K562 (cell line): Measurements from ENCODE around the gene EFHB. TPM values are rescaled to one million over a fixed set of nuclear protein-coding genes. Genes with fewer than 3 reads are reported as not detected.

ENCODE experiments used
- ARID1B ChIP-seq: fragments of 450-650 bp; IDR thresholded peaks from 2 replicates; pipeline ENCODE4 v1.6.1; 2016; ENCODE audit warnings: antibody characterized with exemption, mild to moderate bottlenecking, inconsistent platforms
- CBFA2T3 ChIP-seq: fragments of 450-650 bp; IDR thresholded peaks from 2 replicates; pipeline ENCODE4 v1.6.1; 2017
- DLX4 ChIP-seq: fragments of 250-450 bp; sonication (Bioruptor Pico); IDR thresholded peaks from 2 replicates; pipeline ENCODE4 v1.6.1; 2021; ENCODE audit warnings: mild to moderate bottlenecking
- ELF2 ChIP-seq: fragments of 250-450 bp; sonication (Bioruptor Pico); IDR thresholded peaks from 2 replicates; pipeline ENCODE4 v1.5.0; 2021; ENCODE audit warnings: mild to moderate bottlenecking
- HES1 ChIP-seq: fragments of 450-650 bp; IDR thresholded peaks from 2 replicates; pipeline ENCODE4 v1.6.1; 2016; ENCODE audit warnings: low read depth, mild to moderate bottlenecking, moderate library complexity
- HIVEP1 ChIP-seq: fragments of 250-450 bp; sonication (Bioruptor Pico); IDR thresholded peaks from 2 replicates; pipeline ENCODE4 v1.4.0; 2020; ENCODE audit warnings: mild to moderate bottlenecking
- KAT7 ChIP-seq: sonication (generic); formaldehyde crosslinking; IDR thresholded peaks from 2 replicates; pipeline ENCODE4 v1.8.0; 2022; ENCODE audit warnings: missing genetic modification reagents, mild to moderate bottlenecking, borderline replicate concordance
- KLF13 ChIP-seq: fragments of 450-650 bp; IDR thresholded peaks from 2 replicates; pipeline ENCODE4 v1.6.1; 2016; ENCODE audit warnings: missing genetic modification characterization, low read depth, mild to moderate bottlenecking, missing compliant biosample characterization, moderate library complexity, borderline replicate concordance
- KLF6 ChIP-seq: fragments of 250-450 bp; sonication (Bioruptor Pico); IDR thresholded peaks from 2 replicates; pipeline ENCODE4 v1.4.0; 2020; ENCODE audit warnings: mild to moderate bottlenecking, moderate library complexity, borderline replicate concordance
- MBD2 ChIP-seq: sonication (generic); IDR thresholded peaks from 2 replicates; pipeline ENCODE4 v1.6.1; 2016; ENCODE audit warnings: low read depth, borderline replicate concordance
- NBN ChIP-seq: fragments of 450-650 bp; IDR thresholded peaks from 2 replicates; pipeline ENCODE4 v1.6.1; 2016; ENCODE audit warnings: low read depth, mild to moderate bottlenecking
- POLR3G ChIP-seq: IDR thresholded peaks from 2 replicates; pipeline ENCODE4 v1.6.1; 2011; ENCODE audit not compliant: insufficient read length, insufficient replicate concordance; ENCODE audit errors: extremely low read depth
- PRMT5 ChIP-seq: sonication (generic); formaldehyde crosslinking; IDR thresholded peaks from 2 replicates; pipeline ENCODE4 v1.5.0; 2020; ENCODE audit warnings: missing genetic modification reagents
- PTTG1 ChIP-seq: fragments of 450-650 bp; IDR thresholded peaks from 2 replicates; pipeline ENCODE4 v1.6.1; 2016; ENCODE audit warnings: low read depth, mild to moderate bottlenecking, missing genetic modification characterization, missing compliant biosample characterization
- RBM14 ChIP-seq: fragments of 200-400 bp; formaldehyde crosslinking; IDR thresholded peaks from 2 replicates; pipeline ENCODE4 v1.6.1; 2018; ENCODE audit warnings: low read depth, mild to moderate bottlenecking, low read length, moderate library complexity, borderline replicate concordance; ENCODE audit not compliant: insufficient read depth
- SAFB ChIP-seq: fragments of 200-400 bp; formaldehyde crosslinking; IDR thresholded peaks from 2 replicates; pipeline ENCODE4 v1.6.1; 2017; ENCODE audit warnings: low read depth, low read length, borderline replicate concordance
- TBL1XR1 ChIP-seq, 2 experiments: IDR thresholded peaks; 2 replicates each; pipeline ENCODE4 v1.6.1; 2012; ENCODE audit warnings: improper control_type of control experiment in 2 of 2, low read length in 2 of 2, mild to moderate bottlenecking in 1 of 2
- TFAP4 ChIP-seq: sonication (generic); formaldehyde crosslinking; IDR thresholded peaks from 2 replicates; pipeline ENCODE4 v1.8.0; 2022; ENCODE audit warnings: missing genetic modification reagents, mild to moderate bottlenecking, moderate library complexity, borderline replicate concordance
- ZNF134 ChIP-seq: fragments of 250-450 bp; sonication (Bioruptor Pico); conservative IDR thresholded peaks from 2 replicates; pipeline ENCODE4 v1.4.0; 2020
- ZNF174 ChIP-seq: fragments of 250-450 bp; sonication (Bioruptor Pico); IDR thresholded peaks from 2 replicates; pipeline ENCODE4 v1.4.0; 2020; ENCODE audit warnings: mild to moderate bottlenecking
- ZNF175 ChIP-seq: fragments of 200-800 bp; sonication (Bioruptor generic); IDR thresholded peaks from 2 replicates; pipeline ENCODE4 v1.6.1; 2016; ENCODE audit warnings: low read depth, mild to moderate bottlenecking, missing genetic modification characterization, missing compliant biosample characterization
- ZNF217 ChIP-seq: sonication (generic); formaldehyde crosslinking; IDR thresholded peaks from 2 replicates; pipeline ENCODE4 v1.8.0; 2022; ENCODE audit warnings: mild to moderate bottlenecking, missing genetic modification reagents
- ZNF282 ChIP-seq: sonication (generic); formaldehyde crosslinking; IDR thresholded peaks from 2 replicates; pipeline ENCODE4 v1.8.1; 2023; ENCODE audit warnings: missing genetic modification reagents
- ZNF324 ChIP-seq: fragments of 250-450 bp; sonication (Bioruptor Pico); IDR thresholded peaks from 2 replicates; pipeline ENCODE4 v1.4.0; 2020; ENCODE audit warnings: mild to moderate bottlenecking
- ZNF561 ChIP-seq: fragments of 450-650 bp; formaldehyde crosslinking; conservative IDR thresholded peaks from 2 replicates; pipeline ENCODE4 v1.4.0; 2020; ENCODE audit warnings: mild to moderate bottlenecking, moderate library complexity
- ZNF668 ChIP-seq: fragments of 250-450 bp; sonication (Bioruptor Pico); IDR thresholded peaks from 2 replicates; pipeline ENCODE4 v1.8.0; 2022; ENCODE audit warnings: mild to moderate bottlenecking, inconsistent platforms
- polyA plus RNA-seq, 8 experiments: library from polyadenylated mRNA; depleted of rRNA in 4 of 8; stranded (reverse) in 5 of 8; unstranded in 3 of 8; fragments of >200 nt; fragmentation: Nextera tagmentation in 2 of 8; fragmentation: Illumina TruSeq in 1 of 8; extraction: Ambion mirVana in 2 of 8; extraction: Trizol in 1 of 8; gene quantifications; 2 replicates each; pipeline versions ENCODE4 v1.2.1 to v1.2.3, GENCODE V29; 2011 to 2014; ENCODE audit warnings: inconsistent platforms in 1 of 8, missing spikeins in 1 of 8
- total RNA-seq, 7 experiments: library from RNA; depleted of rRNA in 6 of 7; stranded (reverse); fragments of >200 nt in 6 of 7; fragmentation: Illumina TruSeq in 2 of 7; extraction: Trizol in 2 of 7; gene quantifications; 2 replicates each; pipeline versions ENCODE4 v1.2.1 to v1.2.3, GENCODE V29; 2011 to 2021; ENCODE audit warnings: low replicate concordance in 1 of 7
- TF ChIP-seq, protein P1 (sequence below): IDR thresholded peaks from 2 replicates; pipeline ENCODE4 v1.6.1; 2011; ENCODE audit not compliant: insufficient read length; ENCODE audit errors: extremely low read depth
- TF ChIP-seq, protein P2 (sequence below): sonication (generic); formaldehyde crosslinking; IDR thresholded peaks from 2 replicates; pipeline ENCODE4 v1.8.1; 2022; ENCODE audit warnings: missing genetic modification reagents

The EFHB gene
- total and polyA plus RNA-seq, 9 of the 15 experiments (the other 6 are each of a cell fraction or from before 2014, with no cell fraction given) = 1.5 to 4.0 (median 1.8) TPM

DNA sequence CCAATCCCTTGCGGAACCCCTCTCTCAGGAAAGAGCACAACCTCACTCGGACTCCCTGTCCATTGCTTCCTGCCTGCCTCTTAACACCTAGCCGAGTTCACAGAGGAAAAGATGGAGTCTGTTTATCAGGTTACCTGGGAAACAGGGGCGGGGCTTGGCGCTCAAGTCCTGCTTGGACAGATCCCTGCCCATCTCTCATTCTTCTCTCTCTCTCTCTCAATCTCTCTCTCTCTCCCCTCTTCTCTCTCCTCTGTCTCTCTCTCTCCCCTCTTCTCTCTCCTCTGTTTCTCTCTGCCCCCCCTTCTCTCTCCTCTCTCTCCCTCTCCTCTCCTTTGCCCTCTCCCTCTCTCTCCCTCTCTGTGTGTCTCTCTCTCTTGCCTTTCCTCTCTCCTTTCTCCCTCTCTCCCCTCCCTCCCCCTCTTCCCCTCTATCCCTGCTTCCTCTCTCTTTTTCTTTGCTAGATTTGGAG, at the start of gene EFHB (continued):
- TF ChIP-seq PTTG1 (tag) (no peak), ZNF324 (CRISPR knock-in tag) (no peak), ZNF217 (CRISPR knock-in tag) (no peak), KLF13 (tag) (no peak), RBM14 (no peak), MBD2 (no peak), ZNF668 (no peak), SAFB (no peak), KLF6 (CRISPR knock-in tag) (no peak), ZNF134 (CRISPR knock-in tag) (no peak), ELF2 (CRISPR knock-in tag) (no peak), KAT7 (CRISPR knock-in tag) (no peak), ZNF175 (no peak), ARID1B (peak; percentile 78), TBL1XR1 (IDR thresholded peaks at IDR 0.05; ENCODE audit: low read length in 2 of 2) (no peak), TFAP4 (no peak), HIVEP1 (no peak), POLR3G (no peak), ZNF174 (CRISPR knock-in tag) (no peak), HES1 (no peak; the same call in 1 of the 2 replicates), PRMT5 (no peak), ZNF561 (CRISPR knock-in tag) (no peak), ZNF282 (no peak), NBN (peak; percentile 90), CBFA2T3 (no peak), DLX4 (CRISPR knock-in tag) (no peak)
- TF ChIP-seq, protein P1, sequence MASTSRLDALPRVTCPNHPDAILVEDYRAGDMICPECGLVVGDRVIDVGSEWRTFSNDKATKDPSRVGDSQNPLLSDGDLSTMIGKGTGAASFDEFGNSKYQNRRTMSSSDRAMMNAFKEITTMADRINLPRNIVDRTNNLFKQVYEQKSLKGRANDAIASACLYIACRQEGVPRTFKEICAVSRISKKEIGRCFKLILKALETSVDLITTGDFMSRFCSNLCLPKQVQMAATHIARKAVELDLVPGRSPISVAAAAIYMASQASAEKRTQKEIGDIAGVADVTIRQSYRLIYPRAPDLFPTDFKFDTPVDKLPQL = no peak
- TF ChIP-seq, protein P2, sequence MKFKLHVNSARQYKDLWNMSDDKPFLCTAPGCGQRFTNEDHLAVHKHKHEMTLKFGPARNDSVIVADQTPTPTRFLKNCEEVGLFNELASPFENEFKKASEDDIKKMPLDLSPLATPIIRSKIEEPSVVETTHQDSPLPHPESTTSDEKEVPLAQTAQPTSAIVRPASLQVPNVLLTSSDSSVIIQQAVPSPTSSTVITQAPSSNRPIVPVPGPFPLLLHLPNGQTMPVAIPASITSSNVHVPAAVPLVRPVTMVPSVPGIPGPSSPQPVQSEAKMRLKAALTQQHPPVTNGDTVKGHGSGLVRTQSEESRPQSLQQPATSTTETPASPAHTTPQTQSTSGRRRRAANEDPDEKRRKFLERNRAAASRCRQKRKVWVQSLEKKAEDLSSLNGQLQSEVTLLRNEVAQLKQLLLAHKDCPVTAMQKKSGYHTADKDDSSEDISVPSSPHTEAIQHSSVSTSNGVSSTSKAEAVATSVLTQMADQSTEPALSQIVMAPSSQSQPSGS (CRISPR knock-in tag) = no peak
